Gastrocnemius medialis (tissue), 4 donors: Measurements from ENCODE around the gene ASAP2.

Source experiments
- POLR2A ChIP-seq, 2 donors: fragments of 450-650 bp; IDR thresholded peaks; one replicate each; pipeline ENCODE4 v1.6.1; 2017; ENCODE audit warnings: antibody characterized with exemption in 2 of 2, mild to moderate bottlenecking in 2 of 2, moderate library complexity in 2 of 2
- TF ChIP-seq, protein P1 (sequence below), 5 experiments: fragments of 450-650 bp in 3 of 5; fragments of 200-600 bp in 2 of 5; sonication (generic) in 2 of 5; IDR thresholded peaks in 4 of 5; conservative IDR thresholded peaks in 1 of 5; 1 replicate in 4 of 5; 2 replicates in 1 of 5; pipeline ENCODE4 v1.5.1; 2016 to 2019; ENCODE audit warnings: antibody characterized with exemption in 5 of 5, mild to moderate bottlenecking in 3 of 5, moderate library complexity in 3 of 5

DNA sequence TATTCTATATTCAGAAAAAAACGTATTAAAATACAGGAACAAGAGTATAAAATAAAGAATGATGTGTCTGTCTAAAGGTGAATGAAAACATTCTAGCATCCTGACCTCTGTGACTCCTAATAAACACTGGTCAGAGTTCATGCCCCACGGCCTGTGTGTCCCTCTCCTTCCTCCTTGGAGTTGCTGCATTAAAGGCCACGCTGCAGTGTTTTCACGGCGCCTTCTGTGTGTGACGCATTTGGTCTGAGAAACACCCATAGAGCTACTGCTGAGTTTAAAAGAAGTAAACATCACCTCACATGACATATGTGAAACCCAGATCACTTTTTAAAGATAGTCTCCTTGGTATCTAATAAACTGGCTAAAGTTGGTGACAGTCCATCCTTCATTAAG is 126.2 kb downstream of the ASAP2 start:
- TF ChIP-seq, protein P1, sequence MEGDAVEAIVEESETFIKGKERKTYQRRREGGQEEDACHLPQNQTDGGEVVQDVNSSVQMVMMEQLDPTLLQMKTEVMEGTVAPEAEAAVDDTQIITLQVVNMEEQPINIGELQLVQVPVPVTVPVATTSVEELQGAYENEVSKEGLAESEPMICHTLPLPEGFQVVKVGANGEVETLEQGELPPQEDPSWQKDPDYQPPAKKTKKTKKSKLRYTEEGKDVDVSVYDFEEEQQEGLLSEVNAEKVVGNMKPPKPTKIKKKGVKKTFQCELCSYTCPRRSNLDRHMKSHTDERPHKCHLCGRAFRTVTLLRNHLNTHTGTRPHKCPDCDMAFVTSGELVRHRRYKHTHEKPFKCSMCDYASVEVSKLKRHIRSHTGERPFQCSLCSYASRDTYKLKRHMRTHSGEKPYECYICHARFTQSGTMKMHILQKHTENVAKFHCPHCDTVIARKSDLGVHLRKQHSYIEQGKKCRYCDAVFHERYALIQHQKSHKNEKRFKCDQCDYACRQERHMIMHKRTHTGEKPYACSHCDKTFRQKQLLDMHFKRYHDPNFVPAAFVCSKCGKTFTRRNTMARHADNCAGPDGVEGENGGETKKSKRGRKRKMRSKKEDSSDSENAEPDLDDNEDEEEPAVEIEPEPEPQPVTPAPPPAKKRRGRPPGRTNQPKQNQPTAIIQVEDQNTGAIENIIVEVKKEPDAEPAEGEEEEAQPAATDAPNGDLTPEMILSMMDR (IDR thresholded peaks at IDR 0.05 in 4 of 5, conservative IDR thresholded peaks at IDR 0.05 in 1 of 5) = no peak
- TF ChIP-seq POLR2A (IDR thresholded peaks at IDR 0.05) = no peak
